ENCODE measurements around the gene MACROD2.

MACROD2 gene

DNA sequence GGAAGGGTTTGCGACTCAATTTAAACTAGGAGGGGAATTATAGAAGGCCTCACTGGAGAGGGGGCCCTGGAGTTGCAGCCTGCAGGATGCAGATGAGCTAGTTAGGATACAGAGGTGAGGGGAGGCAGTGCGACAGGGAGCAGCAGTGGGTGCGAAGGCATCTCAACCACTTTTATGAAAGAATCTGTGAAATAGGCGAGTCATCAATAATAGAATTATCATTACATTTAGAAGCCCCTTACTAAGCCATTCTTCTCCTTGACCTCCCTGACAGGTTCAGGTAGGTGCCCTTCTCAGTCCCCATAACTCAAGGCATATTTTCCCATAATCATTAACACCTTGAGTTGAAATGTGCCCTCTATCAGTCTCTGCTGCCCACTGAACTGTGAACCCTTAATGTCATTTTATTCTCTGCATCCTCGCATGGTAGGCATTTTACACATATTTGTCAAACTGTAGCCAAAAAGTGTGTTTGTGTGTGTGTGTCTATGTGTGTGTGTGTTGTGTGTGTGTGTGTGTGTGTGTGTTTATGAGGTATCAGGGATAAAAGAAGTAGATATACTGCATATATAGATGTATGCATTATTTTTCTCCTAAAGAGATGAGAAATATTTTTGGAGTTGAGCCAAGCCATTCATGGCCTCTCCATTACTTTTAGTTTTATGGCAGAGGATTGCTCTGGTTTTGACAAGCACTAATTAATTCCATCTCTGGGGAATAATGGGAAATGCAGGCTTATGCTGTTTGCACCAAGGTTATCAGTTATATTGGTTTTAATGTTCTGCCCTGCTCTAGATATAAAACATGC, 1679.1 kb downstream of the MACROD2 start:
- no peak for DNase-seq

DNA sequence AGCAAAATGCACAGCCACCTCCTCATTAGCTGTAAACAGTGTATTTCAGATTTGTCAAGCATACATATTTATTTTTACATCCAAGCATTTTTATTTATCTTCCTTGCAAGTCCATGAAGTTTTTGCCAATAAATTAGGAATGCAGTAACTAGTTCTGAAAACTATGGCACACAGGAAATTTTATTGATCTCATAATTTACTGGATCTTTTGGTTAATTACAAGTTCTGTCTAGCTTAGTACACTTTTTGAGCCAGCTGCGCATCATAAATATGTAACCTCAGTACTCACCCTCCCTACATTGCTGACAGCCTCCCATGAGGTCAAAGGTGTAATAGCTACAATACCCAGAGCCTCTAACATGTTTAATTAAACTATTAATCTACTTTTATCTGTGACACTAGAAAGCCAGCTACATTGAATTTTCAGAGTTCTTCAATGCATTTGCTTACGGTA, 1679.8 kb downstream of the MACROD2 start:
- DNase-seq, result no peak

DNA sequence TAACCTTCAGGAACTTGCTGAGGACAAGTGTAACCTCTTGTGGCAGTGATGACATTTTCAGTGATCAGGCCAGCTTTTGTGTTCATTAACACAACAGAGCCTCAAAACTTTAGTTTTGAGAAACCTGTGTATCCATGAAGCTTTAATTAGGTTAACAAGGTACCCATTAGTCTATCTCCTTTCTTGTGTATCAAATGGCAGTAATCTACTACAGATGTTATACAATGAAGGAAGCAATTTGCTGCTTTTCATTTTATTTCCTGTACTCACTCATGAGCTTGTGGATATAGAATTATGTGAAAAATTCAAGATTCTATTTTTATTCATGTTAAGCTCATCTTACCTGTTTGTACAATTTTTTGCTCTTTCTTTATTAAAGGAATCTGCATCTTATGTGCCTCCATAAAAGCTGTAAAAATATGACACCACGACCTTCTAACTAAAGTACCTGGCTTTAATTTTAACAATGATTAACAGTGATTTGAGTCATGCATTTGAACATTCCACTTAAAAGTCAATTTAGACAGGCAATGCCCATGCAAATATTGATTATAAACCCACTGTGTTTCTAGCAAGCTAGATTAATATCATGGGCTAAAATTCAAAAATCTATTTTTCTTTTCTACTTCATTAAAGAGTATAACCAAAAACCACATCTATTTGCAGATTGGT, 1680.6 kb downstream of the MACROD2 start:
- DNase-seq, result no peak

DNA sequence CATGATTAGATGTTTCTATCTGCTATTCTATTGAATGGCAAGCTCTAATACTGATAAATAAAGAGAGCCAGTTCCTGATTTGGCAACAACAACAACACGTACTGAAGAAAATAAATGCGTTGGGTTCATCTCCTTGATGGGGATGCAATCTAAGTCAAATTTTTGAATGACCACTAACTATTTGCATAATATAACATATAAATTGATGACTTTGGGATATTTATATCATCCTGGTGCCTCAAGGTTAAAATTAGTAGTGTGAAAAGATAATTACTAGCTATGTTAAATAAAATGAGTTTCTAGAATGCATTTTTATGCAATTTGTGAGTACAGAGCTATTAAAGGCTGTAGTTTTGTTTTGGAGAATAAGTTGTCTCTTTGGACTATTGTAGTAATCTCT, 1681.5 kb downstream of the MACROD2 start:
- no peak for DNase-seq

DNA sequence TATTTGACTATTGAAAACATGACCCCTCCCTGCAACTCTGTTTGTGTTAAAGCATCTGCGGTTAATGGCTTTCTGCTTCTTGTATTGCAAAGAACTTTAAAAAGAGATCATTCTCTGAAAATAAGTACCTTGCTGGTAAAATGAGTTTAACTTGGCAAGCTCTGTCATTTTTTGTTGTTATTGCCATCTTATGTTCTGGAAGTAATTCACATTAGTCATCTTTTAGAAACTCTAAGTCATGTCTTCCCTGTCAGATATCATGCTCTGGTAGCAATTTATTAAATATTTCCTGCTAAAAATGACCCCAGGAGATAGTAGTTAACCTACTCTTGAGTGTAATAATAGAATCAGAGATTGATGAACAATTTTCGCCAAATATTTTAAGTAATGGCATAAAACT, 1687.4 kb downstream of the MACROD2 start:
- DNase-seq, result no peak

DNA sequence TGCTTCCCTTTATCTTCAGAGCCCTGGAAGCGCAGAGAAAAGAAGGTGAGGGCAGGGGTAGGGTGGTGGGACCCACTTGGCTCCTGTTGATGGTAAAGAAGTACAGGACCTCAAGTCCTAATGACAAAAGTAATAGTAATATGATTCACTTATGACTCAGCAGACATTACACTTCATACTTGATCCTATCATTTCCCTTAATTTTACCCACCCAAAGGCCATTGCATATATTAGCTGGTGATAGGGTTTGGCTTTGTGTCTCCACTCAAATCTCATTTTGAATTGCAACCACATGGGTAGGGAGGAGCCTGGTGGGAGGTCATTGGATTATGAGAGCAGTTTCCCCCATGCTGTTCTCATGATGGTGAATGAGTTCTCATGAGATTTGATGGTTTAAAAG, 1697.3 kb downstream of the MACROD2 start:
- no peak for DNase-seq

GRCh38 chr20:15699431-15700146, 1704.3 kb downstream of the MACROD2 start:
- no peak for DNase-seq

GRCh38 chr20:15700147-15700765, 1704.9 kb downstream of the MACROD2 start:
- no peak for DNase-seq

GRCh38 chr20:15702161-15702560, 1706.8 kb downstream of the MACROD2 start:
- no peak for DNase-seq

GRCh38 chr20:15703171-15703911, 1708.0 kb downstream of the MACROD2 start:
- DNase-seq, result no peak

DNA sequence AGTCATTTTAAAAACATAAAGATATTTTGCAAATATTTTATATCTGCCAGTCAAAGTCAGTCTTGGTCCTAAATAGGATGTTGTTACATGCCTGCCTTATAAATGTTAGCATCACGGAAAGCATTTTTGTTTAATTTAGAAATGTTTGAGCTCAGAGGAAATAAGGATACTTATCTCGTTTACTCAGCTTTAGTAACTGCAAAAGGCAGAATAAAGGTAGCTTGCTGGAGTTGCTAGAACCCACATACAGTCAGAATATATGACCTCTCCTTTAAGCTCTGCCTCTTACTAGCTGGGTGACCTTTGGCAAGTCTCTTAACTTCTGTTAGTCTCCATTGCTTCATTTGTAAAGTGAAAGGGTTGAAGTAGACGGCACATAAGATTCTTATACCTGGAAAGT, 1710.7 kb downstream of the MACROD2 start:
- no peak for DNase-seq

- DNase-seq, result no peak
These were observed 1711.4 kb downstream of the MACROD2 start for GRCh38 chr20:15706719-15707118.

- peak; percentile 14 for DNase-seq
These were observed 1713.8 kb downstream of the MACROD2 start for GRCh38 chr20:15708984-15709598.

DNA sequence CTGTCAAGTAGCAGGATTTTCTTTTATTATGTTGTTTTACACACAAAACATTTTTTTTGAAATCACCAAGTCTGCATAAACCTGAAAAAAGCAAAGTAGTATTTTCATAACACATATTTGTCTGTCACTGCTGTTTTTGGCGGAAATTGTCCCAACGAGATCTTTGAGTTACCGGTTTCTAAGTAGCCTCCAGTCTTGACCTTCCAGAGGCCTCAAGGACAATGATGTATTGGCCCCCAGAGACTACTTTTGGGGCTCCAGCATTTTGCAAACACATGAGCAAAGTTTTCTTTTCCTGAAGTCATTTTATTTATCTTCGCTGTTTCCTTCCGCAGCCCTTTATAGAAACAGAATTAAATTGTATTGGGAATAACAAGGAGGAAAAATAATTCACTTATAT, 1715.3 kb downstream of the MACROD2 start:
- DNase-seq, result no peak

DNA sequence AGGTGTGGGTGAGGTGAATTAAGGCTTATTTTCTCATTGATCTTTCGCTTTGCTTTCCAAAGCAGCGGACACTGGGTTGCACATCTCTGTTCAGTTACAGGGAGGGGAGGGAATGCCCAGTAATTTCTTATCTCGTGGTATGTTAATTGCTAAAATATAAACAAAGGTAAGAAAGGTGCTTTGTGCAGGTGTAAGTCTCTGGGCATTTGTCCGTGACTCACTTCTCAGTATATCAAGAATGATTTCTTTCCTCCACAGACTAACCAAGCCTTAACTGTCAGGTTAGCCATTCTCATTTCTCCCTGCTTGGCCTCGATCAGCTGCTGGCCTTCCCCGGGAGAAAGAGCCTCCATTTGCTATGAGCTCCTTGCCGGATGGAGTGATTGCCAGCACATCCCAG, 1715.9 kb downstream of the MACROD2 start:
- no peak for DNase-seq

GRCh38 chr20:15716256-15716655, 1720.9 kb downstream of the MACROD2 start:
- DNase-seq, result no peak

GRCh38 chr20:15726416-15726815, 1731.1 kb downstream of the MACROD2 start:
- DNase-seq, result no peak

- no peak for DNase-seq
These were observed 1738.7 kb downstream of the MACROD2 start for GRCh38 chr20:15734052-15734451.

DNA sequence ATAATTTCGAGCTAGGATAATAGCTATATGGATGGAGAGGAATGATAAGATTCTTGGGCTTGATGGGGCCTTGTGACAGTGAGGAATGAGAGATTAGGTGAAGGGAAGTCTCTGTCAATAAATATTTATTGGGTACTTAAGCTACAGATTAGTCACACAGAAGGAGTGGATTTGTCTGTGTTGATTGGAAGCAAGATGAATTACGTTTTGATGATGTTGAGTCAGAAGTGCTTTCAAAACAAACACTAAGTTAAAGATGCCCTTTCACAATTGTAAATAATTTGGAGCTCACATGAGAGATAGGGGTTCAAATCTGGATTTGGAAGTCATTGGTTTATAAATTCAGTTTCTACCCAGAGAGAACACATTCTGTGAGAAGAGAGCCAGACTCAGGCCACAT, 1743.7 kb downstream of the MACROD2 start:
- no peak for DNase-seq

- DNase-seq, result no peak
These were observed 1744.9 kb downstream of the MACROD2 start for GRCh38 chr20:15740046-15740775.

- no peak for DNase-seq
These were observed 1746.8 kb downstream of the MACROD2 start for GRCh38 chr20:15742087-15742486.
